ENCODE data around the gene MUC20. TPM values are rescaled to one million over a fixed set of nuclear protein-coding genes. Genes with fewer than 3 reads are reported as not detected.
A peak's percentile ranks its signal among the peaks of the same experiment; 100 is the strongest.
"Not testable (repeated sequence)": the region's sequence is repeated elsewhere in the genome, so short reads cannot be mapped to it uniquely, and the experiment has no call there.

MUC20 gene
- total RNA-seq, 1 experiment from 2014 or later: not detected

DNA sequence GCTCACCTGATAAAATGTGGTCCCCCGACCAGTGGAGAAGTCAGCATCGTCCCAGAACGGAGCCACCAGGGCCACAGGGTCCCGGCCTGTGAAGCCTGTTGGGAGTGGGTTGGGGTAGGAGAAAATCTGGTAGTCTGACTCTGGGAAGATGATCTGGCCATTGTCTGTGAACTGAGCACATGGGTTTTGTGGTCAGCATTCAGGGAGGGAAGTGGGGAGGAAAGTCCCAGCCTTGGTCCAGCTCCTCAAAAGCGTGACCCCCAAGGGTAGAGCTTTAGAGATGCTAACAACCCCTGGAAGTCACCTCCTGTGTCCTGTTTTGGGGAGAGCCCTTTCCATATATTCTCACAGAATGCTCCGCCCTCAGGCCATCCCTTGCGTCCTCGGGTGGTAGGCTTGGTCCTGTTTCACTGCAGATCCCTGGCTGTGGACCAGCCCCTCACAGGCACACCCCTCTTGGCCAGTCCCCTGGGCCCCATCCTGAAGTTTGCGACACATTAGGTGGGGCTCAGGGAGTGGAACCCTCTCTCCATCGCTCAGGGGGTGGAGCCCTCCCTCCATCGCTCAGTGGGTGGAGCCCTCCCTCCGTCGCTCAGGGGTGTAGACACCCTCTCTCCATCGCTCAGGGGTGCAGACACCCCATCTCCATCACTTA is 51.0 kb downstream of the MUC20 start:
- H3K36me3 ChIP-seq: no peaks in the 10 kb centered on the region
- no peaks in the 10 kb centered on the region for H3K27me3 ChIP-seq
- no peaks in the 10 kb centered on the region for H3K4me1 ChIP-seq
- H3K27ac ChIP-seq: no peak overlapping the region
- H3K4me3 ChIP-seq: no peak overlapping the region
- no peak for DNase-seq
- H3K9me3 ChIP-seq (replicated peaks): no peaks in the 10 kb centered on the region

DNA sequence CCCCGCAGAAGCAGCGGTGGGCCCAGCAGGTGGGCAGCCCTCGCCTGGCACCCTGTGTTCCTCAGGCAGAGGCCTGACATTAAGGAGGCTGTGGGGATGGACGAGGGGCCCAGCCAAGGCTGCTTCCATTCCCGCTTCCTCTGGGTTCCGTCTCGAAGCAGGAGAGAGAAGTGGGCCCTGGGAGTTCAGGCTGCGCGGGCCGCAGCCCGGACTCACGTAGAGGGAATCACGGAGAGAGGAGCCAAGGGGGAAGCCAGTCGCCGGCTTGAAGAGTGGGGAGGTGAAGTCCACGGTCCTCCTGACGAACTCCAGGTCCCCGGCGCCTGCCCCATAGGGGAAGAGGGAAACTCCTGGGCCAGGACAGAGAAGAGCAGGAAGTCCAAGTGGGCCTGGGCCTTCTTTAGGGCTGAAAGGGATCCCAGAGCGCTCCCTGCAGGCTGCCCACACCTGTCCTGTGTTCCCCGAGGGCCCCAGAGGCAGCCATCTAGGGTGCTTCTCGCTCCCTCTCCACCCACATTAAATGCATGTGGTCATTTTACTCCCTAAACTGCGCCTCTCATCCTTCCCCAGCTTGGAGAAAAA is 53.3 kb downstream of the MUC20 start:
- H3K4me3 ChIP-seq: no peak overlapping the region
- H3K36me3 ChIP-seq: no peaks in the 10 kb centered on the region
- no peak for DNase-seq
- H3K9me3 ChIP-seq (replicated peaks): no peaks in the 10 kb centered on the region
- no peak overlapping the region for H3K27ac ChIP-seq
- no peaks in the 10 kb centered on the region for H3K27me3 ChIP-seq
- no peaks in the 10 kb centered on the region for H3K4me1 ChIP-seq

DNA sequence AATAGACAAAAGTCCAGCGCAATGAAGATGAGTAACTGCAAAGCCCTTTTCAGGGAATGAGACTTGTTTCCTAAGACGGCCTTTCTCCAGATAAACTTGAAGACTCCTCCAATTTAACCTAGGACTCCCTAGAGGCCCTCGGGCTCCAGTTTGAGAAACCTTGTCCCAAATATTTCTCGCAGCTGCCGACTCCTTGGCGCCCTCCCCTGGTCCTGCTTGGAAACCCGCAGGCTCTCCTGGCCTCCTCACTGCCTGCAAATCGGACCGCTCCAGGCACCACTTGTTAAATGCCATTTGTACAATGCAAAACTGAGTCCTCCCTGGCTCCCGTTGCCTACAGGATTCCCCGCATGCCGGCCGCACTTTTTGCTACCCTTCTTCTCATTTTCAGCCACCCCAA is 54.1 kb downstream of the MUC20 start:
- peak; percentile 35 to 50 for DNase-seq
- no peaks in the 10 kb centered on the region for H3K36me3 ChIP-seq

DNA sequence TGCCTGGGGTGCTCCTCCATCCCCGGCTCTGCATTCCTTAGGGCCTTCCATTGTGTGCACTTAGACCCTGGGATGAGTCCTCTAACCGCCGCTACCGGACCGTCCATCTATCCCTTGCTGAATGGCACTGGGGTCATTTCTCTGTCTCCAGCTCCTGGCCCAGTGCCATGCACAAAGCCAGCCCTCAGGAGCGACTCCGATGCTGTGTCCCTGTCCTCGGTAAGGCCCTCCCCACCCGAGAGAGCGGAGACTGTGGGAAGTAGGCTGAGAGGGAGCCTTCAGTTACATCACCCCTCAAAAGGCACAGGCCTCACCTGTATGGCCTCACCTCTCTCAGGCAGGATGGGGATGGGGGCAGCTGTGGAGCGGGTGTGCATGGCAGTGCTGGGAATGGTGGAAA is 57.2 kb downstream of the MUC20 start:
- no peaks in the 10 kb centered on the region for H3K9me3 ChIP-seq (replicated peaks)
- H3K4me3 ChIP-seq: no peak overlapping the region
- H3K27me3 ChIP-seq: no peaks in the 10 kb centered on the region
- no peak for DNase-seq
- H3K36me3 ChIP-seq: no peaks in the 10 kb centered on the region
- no peak overlapping the region for H3K27ac ChIP-seq
- no peaks in the 10 kb centered on the region for H3K4me1 ChIP-seq

More for the DNA sequence above, 54.1 kb downstream of the MUC20 start:
- Histone ChIP-seq H3K27me3 (no peaks in the 10 kb centered on the region), H3K4me1 (no peaks in the 10 kb centered on the region), H3K9me3 (replicated peaks) (no peaks in the 10 kb centered on the region), H3K4me3 (no peak overlapping the region), H3K27ac (no peak overlapping the region)

DNA sequence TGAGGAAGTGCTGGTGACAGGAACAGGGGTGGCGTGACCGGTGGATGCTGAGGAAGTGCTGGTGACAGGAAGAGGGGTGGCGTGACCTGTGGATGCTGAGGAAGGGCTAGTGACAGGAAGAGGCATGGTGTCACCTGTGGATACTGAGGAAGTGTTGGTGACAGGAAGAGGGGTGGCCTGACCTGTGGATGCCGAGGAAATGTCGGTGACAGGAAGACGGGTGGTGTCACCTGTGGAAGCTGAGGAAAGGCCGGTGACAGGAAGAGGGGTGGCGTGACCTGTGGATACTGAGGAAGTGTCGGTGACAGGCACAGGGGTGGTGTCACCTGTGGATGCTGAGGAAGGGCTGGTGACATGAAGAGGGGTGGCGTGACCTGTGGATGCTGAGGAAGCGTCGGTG is 60.5 kb downstream of the MUC20 start:
- not testable (repeated sequence) for H3K27me3 ChIP-seq; H3K4me3 ChIP-seq; H3K4me1 ChIP-seq; DNase-seq; H3K27ac ChIP-seq; H3K36me3 ChIP-seq; H3K9me3 ChIP-seq (replicated peaks)

Other genes starting within 250 kb of the MUC20 start
- gene PPP1R2, start 177.7 kb upstream of the MUC20 start, total RNA-seq (2014; rRNA removed; shearing (Covaris generic)): 40.3 and 42.6 TPM in 2 replicates
- 0.12 and 0.33 TPM in 2 replicates for gene APOD, start 137.0 kb upstream of the MUC20 start, total RNA-seq (2014; rRNA removed; shearing (Covaris generic))
- 1.1 and 1.5 TPM in 2 replicates for gene MUC4, start 91.0 kb downstream of the MUC20 start, total RNA-seq (2014; rRNA removed; shearing (Covaris generic))
- gene TNK2, start 187.6 kb downstream of the MUC20 start, total RNA-seq (2014; rRNA removed; shearing (Covaris generic)): 17.4 and 21.8 TPM in 2 replicates

Data from SJCRH30 (cell line).